Naive thymus-derived CD4-positive, alpha-beta T cell (primary cell): ENCODE measurements around the gene ASB1. TPM values are rescaled to one million over a fixed set of nuclear protein-coding genes. Genes with fewer than 3 reads are reported as not detected.

Source experiments
- ATAC-seq: fragments of 150-1000 bp; cut with Tn5 transposase; 2 replicates; pipeline ENCODE4 v1.10.0; 2021; ENCODE audit warnings: mild to moderate bottlenecking, moderate library complexity
- CTCF ChIA-PET: fragments of 350-600 bp; sonication (Branson Sonifier 250); formaldehyde crosslinking; loops from one replicate; lab custom pipeline; 2021; ENCODE audit warnings: antibody characterized with exemption; lab: Charles Lee
- POLR2A ChIA-PET: fragments of 350-600 bp; sonication (Branson Sonifier 250); formaldehyde crosslinking; loops from one replicate; lab custom pipeline; 2021; ENCODE audit warnings: antibody characterized with exemption, inconsistent platforms; lab: Charles Lee
- DNase-seq, 9 donors: peaks; one replicate each; pipeline versions ENCODE4 v3.0.0 to v3.0.0-alpha.2; 2020 to 2022; ENCODE audit warnings: mixed read lengths in 1 of 9
- H3K27ac ChIP-seq: one replicate; pipeline ENCODE4 v1.7.0; 2013; ENCODE audit warnings: mild to moderate bottlenecking, low read depth, low read length, moderate library complexity
- H3K27me3 ChIP-seq, 2 donors: one replicate each; pipeline ENCODE4 v1.7.0; 2013; ENCODE audit warnings: low read length in 2 of 2, mild to moderate bottlenecking in 2 of 2, moderate library complexity in 2 of 2; ENCODE audit not compliant: control insufficient read depth in 2 of 2, insufficient read depth in 2 of 2
- H3K36me3 ChIP-seq, 3 experiments: 1 replicate in 2 of 3; 2 replicates in 1 of 3; pipeline ENCODE4 v1.7.0; 2013; ENCODE audit warnings: low read length in 3 of 3, mild to moderate bottlenecking in 3 of 3, moderate library complexity in 1 of 3; ENCODE audit not compliant: insufficient read depth in 3 of 3, control insufficient read depth in 2 of 3
- H3K4me1 ChIP-seq, 2 donors: one replicate each; pipeline ENCODE4 v1.7.0; 2013; ENCODE audit warnings: low read length in 2 of 2, mild to moderate bottlenecking in 2 of 2, moderate library complexity in 1 of 2; ENCODE audit not compliant: control insufficient read depth in 2 of 2, insufficient read depth in 2 of 2
- H3K4me3 ChIP-seq: 2 replicates; pipeline ENCODE4 v1.7.0; 2013; ENCODE audit warnings: mild to moderate bottlenecking, low read length
- H3K9me3 ChIP-seq, 3 experiments: 1 replicate in 2 of 3; 2 replicates in 1 of 3; pipeline ENCODE4 v1.7.0; 2013; ENCODE audit warnings: low read length in 3 of 3; ENCODE audit not compliant: control insufficient read depth in 2 of 3
- H3K27ac Mint-ChIP-seq, 9 donors: one replicate each; pipeline ENCODE4 v1.8.0; 2020 to 2022; ENCODE audit warnings: mixed read lengths in 9 of 9, mild to moderate bottlenecking in 8 of 9, moderate library complexity in 5 of 9, inconsistent platforms in 2 of 9
- H3K27me3 Mint-ChIP-seq, 5 donors: one replicate each; pipeline ENCODE4 v1.8.0; 2021 to 2022; ENCODE audit warnings: mixed read lengths in 5 of 5, mild to moderate bottlenecking in 1 of 5
- H3K36me3 Mint-ChIP-seq, 5 donors: one replicate each; pipeline ENCODE4 v1.8.0; 2020 to 2022; ENCODE audit warnings: mixed read lengths in 5 of 5, mild to moderate bottlenecking in 3 of 5, inconsistent platforms in 1 of 5
- H3K4me1 Mint-ChIP-seq, 7 donors: one replicate each; pipeline ENCODE4 v1.8.0; 2020 to 2022; ENCODE audit warnings: mixed read lengths in 7 of 7, mild to moderate bottlenecking in 3 of 7, inconsistent platforms in 1 of 7
- H3K4me3 Mint-ChIP-seq, 10 donors: one replicate each; pipeline ENCODE4 v1.8.0; 2020 to 2022; ENCODE audit warnings: mild to moderate bottlenecking in 10 of 10, mixed read lengths in 10 of 10, moderate library complexity in 6 of 10, inconsistent platforms in 2 of 10
- H3K9me3 Mint-ChIP-seq, 11 donors: one replicate each; pipeline ENCODE4 v1.8.0; 2020 to 2022; ENCODE audit warnings: mixed read lengths in 11 of 11, mild to moderate bottlenecking in 4 of 11, inconsistent platforms in 1 of 11, moderate library complexity in 1 of 11
- intact Hi-C, 2 donors: fragments of 100-400 bp; cut with micrococcal nuclease; formaldehyde crosslinking; loops; one replicate each; pipeline ENCODE4 v1.15.1; 2023
- polyA plus RNA-seq, 2 donors: library from polyadenylated mRNA; unstranded; fragments of 300-500 nt; fragmentation: Illumina TruSeq; gene quantifications; one replicate each; pipeline ENCODE4 v1.2.3, GENCODE V29; 2021
- total RNA-seq, 6 experiments: library from RNA in 5 of 6; stranded (reverse) in 5 of 6; gene quantifications; 1 replicate in 5 of 6; 2 replicates in 1 of 6; pipeline ENCODE4 v1.2.3 and lab custom pipeline; 2021 to 2026

The ASB1 gene
- total and polyA plus RNA-seq, 7 experiments from 2014 or later, result 17.5 to 55.2 (median 29.3) TPM

DNA sequence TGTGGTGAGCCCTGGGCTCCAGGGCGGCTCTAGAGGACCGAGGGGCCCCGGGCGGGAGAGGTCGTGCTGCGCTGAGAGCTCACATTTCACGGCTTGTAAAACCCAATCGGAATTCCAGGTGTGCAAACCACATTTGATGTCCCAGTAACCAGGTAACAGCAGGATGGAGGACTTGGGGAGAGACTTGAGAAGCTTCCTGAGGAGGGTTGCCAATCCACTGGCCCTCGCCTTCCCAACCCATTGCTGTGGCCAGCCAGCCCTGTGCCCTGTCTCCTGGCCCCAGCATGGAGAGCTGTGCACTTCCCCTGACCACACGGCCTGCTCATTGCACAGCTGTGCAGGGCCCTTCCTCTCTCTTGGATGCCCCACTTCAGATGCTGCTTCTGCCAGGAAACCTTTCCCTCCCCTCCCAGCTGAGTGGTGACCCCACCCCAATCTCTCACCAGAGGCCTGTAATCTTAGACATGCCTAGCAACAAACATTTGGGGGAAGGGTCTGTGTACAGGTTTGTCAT lies 39.6 kb downstream of the ASB1 start:
- Histone ChIP-seq H3K27me3 (no peaks in the 10 kb centered on the region), H3K36me3 (no peaks in the 10 kb centered on the region), H3K9me3 (peaks cover 0 to 4% (median 0%) of the 10 kb centered on the region in 3 experiments), H3K27ac (no peak overlapping the region), H3K4me1 (no peaks in the 10 kb centered on the region), H3K4me3 (no peak overlapping the region)
- H3K27me3 Mint-ChIP-seq, result peaks cover 0 to 14% (median 0%) of the 10 kb centered on the region in 5 donors
- no peak overlapping the region for H3K27ac Mint-ChIP-seq
- POLR2A ChIA-PET, result no interaction called here
- DNase-seq (no peak), ATAC-seq (no peak)
- intact Hi-C loops, result loop anchor here in 1 of 2 donors (10.0 kb wide), 1 partner anchor 1679 kb away; the partner anchor contains the start of gene OTOS
- peaks cover 0 to 6% (median 0%) of the 10 kb centered on the region in 7 donors for H3K4me1 Mint-ChIP-seq
- peaks cover 1 to 24% (median 13%) of the 10 kb centered on the region in 5 donors for H3K36me3 Mint-ChIP-seq
- no peak overlapping the region for H3K4me3 Mint-ChIP-seq
- CTCF ChIA-PET, result interaction anchor here (0.9 kb wide), 1 partner anchor 97 kb away, joined by 3 read pairs; no protein-coding TSS in a partner anchor
- H3K9me3 Mint-ChIP-seq, result peaks cover 4 to 28% (median 13%) of the 10 kb centered on the region in 11 donors

DNA sequence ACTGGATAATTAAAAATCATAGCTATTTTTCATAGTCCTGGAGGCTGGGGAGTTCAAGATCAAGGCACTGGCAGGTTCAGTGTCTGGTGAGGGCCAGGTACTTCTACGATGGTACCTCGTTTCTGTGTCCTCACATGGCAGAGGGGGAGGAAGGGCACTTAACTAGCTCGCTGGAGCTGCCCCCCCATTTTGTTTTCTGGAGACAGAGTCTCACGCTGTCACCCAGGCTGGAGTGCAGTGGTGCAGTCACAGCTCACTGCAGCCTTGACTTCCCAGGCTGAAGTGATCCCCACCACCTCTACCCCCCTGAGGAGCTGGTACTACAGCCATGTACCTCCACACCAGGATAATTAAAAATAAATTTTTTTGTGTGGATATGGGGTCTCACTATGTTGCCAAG lies 40.3 kb downstream of the ASB1 start:
- H3K4me1 ChIP-seq, result no peaks in the 10 kb centered on the region
- Mint-ChIP-seq H3K36me3 (peaks cover 1 to 24% (median 17%) of the 10 kb centered on the region in 5 donors), H3K4me3 (no peak overlapping the region), H3K27me3 (peaks cover 0 to 19% (median 0%) of the 10 kb centered on the region in 5 donors), H3K4me1 (peaks cover 0 to 6% (median 0%) of the 10 kb centered on the region in 7 donors), H3K27ac (no peak overlapping the region), H3K9me3 (peaks cover 4 to 36% (median 14%) of the 10 kb centered on the region in 11 donors)
- H3K9me3 ChIP-seq, result peaks cover 0 to 4% (median 0%) of the 10 kb centered on the region in 3 experiments
- intact Hi-C loops, result loop anchor here in 1 of 2 donors (10.0 kb wide), 1 partner anchor 1678 kb away; the partner anchor contains the start of gene OTOS
- H3K27ac ChIP-seq, result no peak overlapping the region
- H3K36me3 ChIP-seq, result no peaks in the 10 kb centered on the region
- CTCF ChIA-PET, result interaction anchor here (0.9 kb wide), 1 partner anchor 98 kb away, joined by 3 read pairs; no protein-coding TSS in a partner anchor
- POLR2A ChIA-PET, result no interaction called here
- ATAC-seq, result no peak
- no peak overlapping the region for H3K4me3 ChIP-seq
- H3K27me3 ChIP-seq, result no peaks in the 10 kb centered on the region
- DNase-seq, result no peak

DNA sequence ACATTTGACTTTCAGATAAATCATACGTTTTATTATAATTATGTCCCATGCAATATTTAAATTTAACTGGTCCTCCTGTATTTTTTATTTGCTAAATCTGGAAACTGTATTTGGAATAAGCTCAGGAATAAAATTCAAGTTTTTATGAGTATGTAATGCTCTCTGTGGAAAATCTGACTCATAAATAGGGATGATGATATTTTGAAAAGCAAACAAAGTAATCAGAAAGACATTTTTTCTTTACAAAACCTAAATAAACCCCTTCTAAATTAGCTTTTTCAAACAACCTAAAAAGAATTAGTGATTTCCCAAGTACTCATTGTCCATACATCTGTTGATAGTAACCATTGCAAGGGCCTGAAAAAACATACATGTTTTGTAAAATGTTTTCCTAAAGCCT lies 41.1 kb downstream of the ASB1 start:
- peaks cover 1 to 30% (median 24%) of the 10 kb centered on the region in 5 donors for H3K36me3 Mint-ChIP-seq
- CTCF ChIA-PET, result no interaction called here

GRCh38 chr2:238469155-238469554 lies 42.4 kb downstream of the ASB1 start:
- Mint-ChIP-seq H3K4me3 (no peak overlapping the region), H3K9me3 (peaks cover 11 to 57% (median 31%) of the 10 kb centered on the region in 11 donors), H3K27me3 (peaks cover 0 to 18% (median 0%) of the 10 kb centered on the region in 5 donors), H3K4me1 (peaks cover 0 to 5% (median 0%) of the 10 kb centered on the region in 7 donors), H3K36me3 (peaks cover 1 to 43% (median 29%) of the 10 kb centered on the region in 5 donors), H3K27ac (no peak overlapping the region)
- POLR2A ChIA-PET, result no interaction called here
- CTCF ChIA-PET, result no interaction called here
- no peaks in the 10 kb centered on the region for H3K36me3 ChIP-seq
- H3K4me1 ChIP-seq, result no peaks in the 10 kb centered on the region
- H3K4me3 ChIP-seq, result no peak overlapping the region
- ATAC-seq (no peak), DNase-seq (no peak)
- H3K9me3 ChIP-seq, result peaks cover 0 to 25% (median 0%) of the 10 kb centered on the region in 3 experiments
- no peaks in the 10 kb centered on the region for H3K27me3 ChIP-seq
- intact Hi-C loops, result loop anchor here in 1 of 2 donors (10.0 kb wide), 1 partner anchor 1676 kb away; the partner anchor contains the start of gene OTOS
- H3K27ac ChIP-seq, result no peak overlapping the region

More for the DNA sequence above, 41.1 kb downstream of the ASB1 start:
- Histone ChIP-seq H3K27me3 (no peaks in the 10 kb centered on the region), H3K36me3 (no peaks in the 10 kb centered on the region), H3K27ac (no peak overlapping the region), H3K9me3 (peaks cover 0 to 11% (median 0%) of the 10 kb centered on the region in 3 experiments), H3K4me1 (no peaks in the 10 kb centered on the region), H3K4me3 (no peak overlapping the region)
- no peak for DNase-seq
- H3K27me3 Mint-ChIP-seq, result peaks cover 0 to 23% (median 0%) of the 10 kb centered on the region in 5 donors
- no peak overlapping the region for H3K27ac Mint-ChIP-seq
- H3K4me3 Mint-ChIP-seq, result no peak overlapping the region
- peaks cover 0 to 6% (median 0%) of the 10 kb centered on the region in 7 donors for H3K4me1 Mint-ChIP-seq
- POLR2A ChIA-PET, result no interaction called here
- no peak for ATAC-seq
- peaks cover 5 to 43% (median 20%) of the 10 kb centered on the region in 11 donors for H3K9me3 Mint-ChIP-seq
- intact Hi-C loops, result loop anchor here in 1 of 2 donors (10.0 kb wide), 1 partner anchor 1677 kb away; the partner anchor contains the start of gene OTOS

- ChIA-PET POLR2A (no interaction called here), CTCF (interaction anchor here (1.3 kb wide), 1 partner anchor 102 kb away, joined by 6 read pairs; no protein-coding TSS in a partner anchor)
- no peak overlapping the region for H3K4me3 Mint-ChIP-seq
These were observed 46.3 kb downstream of the ASB1 start for GRCh38 chr2:238473014-238473413.

DNA sequence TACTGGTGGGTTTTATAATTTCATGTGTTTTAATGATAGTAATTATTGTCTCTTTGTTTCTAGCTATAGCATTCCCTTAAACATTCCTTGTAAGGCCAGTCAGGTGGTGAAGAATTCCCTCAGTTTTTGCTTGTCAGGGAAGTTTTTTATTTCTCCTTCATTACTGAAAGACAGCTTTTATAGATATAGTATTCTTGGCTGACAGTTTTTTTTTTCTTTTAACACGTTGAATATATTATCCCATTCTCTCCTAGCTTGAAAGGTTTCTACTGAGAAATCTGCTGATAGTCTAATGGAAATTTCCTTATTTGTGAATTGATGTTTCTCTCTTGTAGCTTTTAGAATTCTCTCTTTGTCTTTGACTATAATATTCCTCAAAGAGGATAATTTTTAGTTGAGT lies 46.8 kb downstream of the ASB1 start:
- DNase-seq (no peak), ATAC-seq (no peak)
- H3K4me3 ChIP-seq, result no peak overlapping the region
- H3K9me3 Mint-ChIP-seq, result peaks cover 11 to 82% (median 35%) of the 10 kb centered on the region in 11 donors
- H3K36me3 Mint-ChIP-seq, result peaks cover 1 to 51% (median 26%) of the 10 kb centered on the region in 5 donors
- H3K27me3 Mint-ChIP-seq, result peaks cover 0 to 18% (median 0%) of the 10 kb centered on the region in 5 donors
- no peaks in the 10 kb centered on the region for H3K27me3 ChIP-seq
- peaks cover 0 to 5% (median 0%) of the 10 kb centered on the region in 7 donors for H3K4me1 Mint-ChIP-seq
- POLR2A ChIA-PET, result no interaction called here
- H3K27ac ChIP-seq, result no peak overlapping the region
- CTCF ChIA-PET, result interaction anchor here (1.3 kb wide), 1 partner anchor 102 kb away, joined by 6 read pairs; no protein-coding TSS in a partner anchor
- no peak overlapping the region for H3K27ac Mint-ChIP-seq
- H3K36me3 ChIP-seq, result no peaks in the 10 kb centered on the region
- H3K9me3 ChIP-seq, result peaks cover 0 to 25% (median 0%) of the 10 kb centered on the region in 3 experiments
- H3K4me1 ChIP-seq, result no peaks in the 10 kb centered on the region
- intact Hi-C loops, result no loop called here
- H3K4me3 Mint-ChIP-seq, result no peak overlapping the region

More at GRCh38 chr2:238473014-238473413, 46.3 kb downstream of the ASB1 start:
- intact Hi-C loops, result no loop called here
- Histone ChIP-seq H3K27ac (no peak overlapping the region), H3K4me1 (no peaks in the 10 kb centered on the region), H3K27me3 (no peaks in the 10 kb centered on the region), H3K36me3 (no peaks in the 10 kb centered on the region), H3K4me3 (no peak overlapping the region), H3K9me3 (peaks cover 0 to 25% (median 0%) of the 10 kb centered on the region in 3 experiments)
- Mint-ChIP-seq H3K36me3 (peaks cover 1 to 56% (median 28%) of the 10 kb centered on the region in 5 donors), H3K27me3 (peaks cover 0 to 18% (median 0%) of the 10 kb centered on the region in 5 donors), H3K27ac (no peak overlapping the region), H3K4me1 (peaks cover 0 to 5% (median 0%) of the 10 kb centered on the region in 7 donors), H3K9me3 (peaks cover 11 to 82% (median 34%) of the 10 kb centered on the region in 11 donors)
- no peak for ATAC-seq
- no peak for DNase-seq
